HG03558 (cell line): ENCODE results near the gene SLC6A13.
"Not testable (repeated sequence)": the region's sequence is repeated elsewhere in the genome, so short reads cannot be mapped to it uniquely, and the experiment has no call there.

Experiments used
- ATAC-seq: cut with Tn5 transposase; IDR thresholded peaks from one replicate; pipeline ENCODE4 v1.9.1; 2021; ENCODE audit warnings: moderate number of reproducible peaks; ENCODE audit not compliant: unreplicated experiment; ENCODE audit errors: extremely low read depth

The SLC6A13 gene

GRCh38 chr12:204261-204678, 58.4 kb downstream of the SLC6A13 start:
- ATAC-seq = no peak

GRCh38 chr12:203462-204260, 59.0 kb downstream of the SLC6A13 start:
- no peak for ATAC-seq

GRCh38 chr12:203074-203461, 59.6 kb downstream of the SLC6A13 start:
- ATAC-seq = no peak

- ATAC-seq = no peak
These were observed 60.4 kb downstream of the SLC6A13 start for GRCh38 chr12:202081-202731.

- ATAC-seq = no peak
These were observed 61.3 kb downstream of the SLC6A13 start for GRCh38 chr12:201361-201760.

- ATAC-seq = no peak
These were observed 63.9 kb downstream of the SLC6A13 start for GRCh38 chr12:198705-199104.

GRCh38 chr12:197911-198695, 64.5 kb downstream of the SLC6A13 start:
- no peak for ATAC-seq

GRCh38 chr12:197347-197746, 65.3 kb downstream of the SLC6A13 start:
- no peak for ATAC-seq

- no peak for ATAC-seq
These were observed 66.2 kb downstream of the SLC6A13 start for GRCh38 chr12:196436-196835.

GRCh38 chr12:195951-196350, 66.7 kb downstream of the SLC6A13 start:
- no peak for ATAC-seq

- no peak for ATAC-seq
These were observed 67.5 kb downstream of the SLC6A13 start for GRCh38 chr12:195156-195555.

- no peak for ATAC-seq
These were observed 68.4 kb downstream of the SLC6A13 start for GRCh38 chr12:194276-194675.

- no peak for ATAC-seq
These were observed 69.4 kb downstream of the SLC6A13 start for GRCh38 chr12:193261-193660.

GRCh38 chr12:191541-191940, 71.1 kb downstream of the SLC6A13 start:
- no peak for ATAC-seq

GRCh38 chr12:190881-191280, 71.8 kb downstream of the SLC6A13 start:
- no peak for ATAC-seq

GRCh38 chr12:189622-189962, 73.0 kb downstream of the SLC6A13 start:
- no peak for ATAC-seq

GRCh38 chr12:188910-189621, 73.6 kb downstream of the SLC6A13 start:
- ATAC-seq = no peak

GRCh38 chr12:187986-188909, 74.4 kb downstream of the SLC6A13 start:
- ATAC-seq = not testable (repeated sequence)

- no peak for ATAC-seq
These were observed 76.5 kb downstream of the SLC6A13 start for GRCh38 chr12:186006-186625.
